ENCODE data around the gene FLVCR2.

Gene FLVCR2

GRCh38 chr14:75657331-75657730 is 78.9 kb downstream of the FLVCR2 start:
- POLR2A ChIA-PET: no interaction called here

GRCh38 chr14:75658957-75659356 is 80.5 kb downstream of the FLVCR2 start:
- ChIA-PET CTCF (interaction anchor here (1.6 to 1.9 kb wide), 3 partner anchors 36 to 170 kb away, joined by 3 to 11 read pairs (median 4); partner anchors contain the start of gene FLVCR2), POLR2A (no interaction called here)
- WGBS (ENCODE audit: insufficient coverage): no CpG with 5 or more reads among the region's 2 CpGs
- H3K4me1 ChIP-seq (ENCODE audit: control extremely low read depth in 1 of 4, control insufficient read depth in 4 of 4, insufficient read depth in 4 of 4, low read length in 3 of 4): peaks cover 10 to 20% (median 15%) of the 10 kb centered on the region in 4 experiments
- H3K27me3 ChIP-seq (replicated peaks in 2 of 5; ENCODE audit: control insufficient read depth in 4 of 5, insufficient read depth in 5 of 5, low read length in 4 of 5): no peaks in the 10 kb centered on the region
- no peak overlapping the region for H3K27ac ChIP-seq (ENCODE audit: insufficient read depth in 1 of 2, low read depth in 1 of 2, low read length in 2 of 2, poor library complexity in 1 of 2, severe bottlenecking in 2 of 2)
- no peak for DNase-seq
- peaks cover 6 to 36% (median 20%) of the 10 kb centered on the region in 4 experiments for H3K36me3 ChIP-seq (ENCODE audit: control insufficient read depth in 4 of 4, insufficient read depth in 4 of 4, low read length in 3 of 4)
- no peaks in the 10 kb centered on the region for H3K9me3 ChIP-seq (ENCODE audit: control extremely low read depth in 1 of 5, control insufficient read depth in 4 of 5, insufficient read depth in 2 of 5, low read depth in 1 of 5, low read length in 4 of 5)
- H3K4me3 ChIP-seq (ENCODE audit: control insufficient read depth in 1 of 7, extremely low read depth in 1 of 7, insufficient read depth in 4 of 7, low read depth in 2 of 7, low read length in 6 of 7): no peak overlapping the region

More at GRCh38 chr14:75657331-75657730, 78.9 kb downstream of the FLVCR2 start:
- DNase-seq: no peak
- Histone ChIP-seq H3K36me3 (ENCODE audit: control insufficient read depth in 4 of 4, insufficient read depth in 4 of 4, low read length in 3 of 4) (peaks cover 6 to 42% (median 26%) of the 10 kb centered on the region in 4 experiments), H3K4me3 (ENCODE audit: control insufficient read depth in 1 of 7, extremely low read depth in 1 of 7, insufficient read depth in 4 of 7, low read depth in 2 of 7, low read length in 6 of 7) (no peak overlapping the region), H3K27ac (ENCODE audit: insufficient read depth in 1 of 2, low read depth in 1 of 2, low read length in 2 of 2, poor library complexity in 1 of 2, severe bottlenecking in 2 of 2) (no peak overlapping the region), H3K27me3 (replicated peaks in 2 of 5; ENCODE audit: control insufficient read depth in 4 of 5, insufficient read depth in 5 of 5, low read length in 4 of 5) (no peaks in the 10 kb centered on the region), H3K4me1 (ENCODE audit: control extremely low read depth in 1 of 4, control insufficient read depth in 4 of 4, insufficient read depth in 4 of 4, low read length in 3 of 4) (peaks cover 10 to 20% (median 14%) of the 10 kb centered on the region in 4 experiments), H3K9me3 (ENCODE audit: control extremely low read depth in 1 of 5, control insufficient read depth in 4 of 5, insufficient read depth in 2 of 5, low read depth in 1 of 5, low read length in 4 of 5) (no peaks in the 10 kb centered on the region)
- CTCF ChIA-PET: interaction anchor here (1.0 to 9.5 kb wide), 8 partner anchors 8 to 168 kb away, joined by 3 to 221 read pairs (median 3); partner anchors contain the start of genes BATF and FLVCR2
- WGBS (ENCODE audit: insufficient coverage): 88% methylated on average over 2 of the region's 4 CpGs

DNA sequence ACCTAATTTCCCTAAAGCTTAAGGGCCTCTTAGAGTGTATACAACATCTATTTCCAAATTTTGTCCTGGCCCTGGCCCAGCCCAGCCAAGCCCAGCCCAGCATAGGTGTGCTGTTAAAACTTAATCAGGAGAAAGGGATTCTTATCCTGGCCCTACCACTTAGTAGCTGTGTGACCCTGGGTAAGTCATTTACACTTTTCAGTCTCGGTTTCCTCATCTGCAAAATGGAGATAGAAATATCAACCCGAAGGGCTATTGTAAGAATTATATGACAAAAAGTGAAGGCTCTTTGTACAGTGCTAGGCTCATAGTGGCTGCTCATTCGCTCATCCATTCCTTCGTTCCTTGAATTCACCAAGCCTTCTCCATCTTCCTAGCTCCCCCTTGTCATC is 81.8 kb downstream of the FLVCR2 start:
- POLR2A ChIA-PET: no interaction called here
- Histone ChIP-seq H3K4me3 (ENCODE audit: control insufficient read depth in 1 of 7, extremely low read depth in 1 of 7, insufficient read depth in 4 of 7, low read depth in 2 of 7, low read length in 6 of 7) (peak overlapping the region; percentile 94 to 100 (median 98)), H3K36me3 (ENCODE audit: control insufficient read depth in 4 of 4, insufficient read depth in 4 of 4, low read length in 3 of 4) (peaks cover 2 to 36% (median 16%) of the 10 kb centered on the region in 4 experiments), H3K4me1 (ENCODE audit: control extremely low read depth in 1 of 4, control insufficient read depth in 4 of 4, insufficient read depth in 4 of 4, low read length in 3 of 4) (peaks cover 10 to 20% (median 15%) of the 10 kb centered on the region in 4 experiments), H3K27ac (ENCODE audit: insufficient read depth in 1 of 2, low read depth in 1 of 2, low read length in 2 of 2, poor library complexity in 1 of 2, severe bottlenecking in 2 of 2) (peak overlapping the region; percentile 88 to 95), H3K27me3 (replicated peaks in 2 of 5; ENCODE audit: control insufficient read depth in 4 of 5, insufficient read depth in 5 of 5, low read length in 4 of 5) (no peaks in the 10 kb centered on the region), H3K9me3 (ENCODE audit: control extremely low read depth in 1 of 5, control insufficient read depth in 4 of 5, insufficient read depth in 2 of 5, low read depth in 1 of 5, low read length in 4 of 5) (no peaks in the 10 kb centered on the region)
- CTCF ChIA-PET: interaction anchor here (1.1 to 3.1 kb wide), 4 partner anchors 81 to 99 kb away, joined by 4 to 16 read pairs (median 4); partner anchors contain the start of gene FLVCR2
- no peak for DNase-seq
- 0% methylated on average over 2 of the region's 4 CpGs for WGBS (ENCODE audit: insufficient coverage)

DNA sequence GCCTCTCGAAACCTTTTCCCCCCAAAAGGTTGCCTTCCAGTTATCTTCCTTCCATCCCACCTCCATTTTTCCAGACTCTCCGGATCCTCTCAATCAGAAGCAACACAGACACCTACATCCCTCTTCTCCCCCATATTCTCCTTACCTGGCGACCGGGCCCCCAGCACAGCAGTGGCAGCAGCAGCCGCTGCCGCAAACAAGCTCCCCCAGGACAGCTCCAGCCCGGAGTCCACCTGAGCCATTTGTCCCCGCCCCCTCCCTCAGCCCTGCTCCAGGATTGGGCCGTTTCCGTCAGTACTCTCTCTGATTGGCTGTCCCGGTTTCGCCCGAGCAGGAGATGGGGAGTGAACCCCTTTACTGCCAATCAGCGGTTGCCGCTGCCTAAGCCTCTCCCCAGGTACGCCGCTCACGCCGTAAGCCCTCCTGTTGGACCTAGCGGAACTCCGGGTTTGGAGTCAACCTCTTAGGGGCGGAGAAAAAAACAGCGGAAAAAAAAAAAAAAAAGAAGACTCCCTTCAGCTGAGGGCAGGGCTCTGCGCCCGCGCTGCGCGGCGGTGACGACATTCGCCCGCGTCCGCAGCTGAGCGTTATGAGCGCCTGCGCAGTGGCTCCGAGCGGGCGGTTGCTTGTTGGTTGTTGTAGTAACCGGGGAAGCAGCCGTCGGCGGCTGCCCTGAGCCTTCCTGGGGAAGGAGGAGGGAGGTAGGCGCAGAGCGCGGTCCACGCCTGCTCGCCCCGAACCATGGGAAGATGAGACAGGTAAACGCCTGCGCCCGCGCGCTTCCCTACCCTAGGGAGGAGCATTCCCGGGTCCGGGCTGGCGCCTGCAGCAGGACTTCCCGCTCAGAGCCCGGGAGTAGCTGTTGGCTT is 82.4 kb downstream of the FLVCR2 start, which contains the start of the genes ERG28 and TTLL5:
Gene ERG28 (minus strand): TSS at position 247 of the 869 bp plus-strand sequence. CDS start 3,374 bp downstream, outside the sequence.
Gene TTLL5 (plus strand): TSS at position 617 of the 869 bp plus-strand sequence. CDS start 1,904 bp downstream, outside the sequence.
- DNase-seq: peak; percentile 98 to 99 (median 99)
- CTCF ChIA-PET: interaction anchor here (1.1 to 3.1 kb wide), 4 partner anchors 82 to 99 kb away, joined by 4 to 16 read pairs (median 4); partner anchors contain the start of gene FLVCR2
- Histone ChIP-seq H3K27me3 (replicated peaks in 2 of 5; ENCODE audit: control insufficient read depth in 4 of 5, insufficient read depth in 5 of 5, low read length in 4 of 5) (no peaks in the 10 kb centered on the region), H3K27ac (ENCODE audit: insufficient read depth in 1 of 2, low read depth in 1 of 2, low read length in 2 of 2, poor library complexity in 1 of 2, severe bottlenecking in 2 of 2) (peak within 1 kb of the TSS; percentile 88 to 95), H3K36me3 (ENCODE audit: control insufficient read depth in 4 of 4, insufficient read depth in 4 of 4, low read length in 3 of 4) (peaks cover 0 to 31% (median 14%) of the 10 kb centered on the region in 4 experiments), H3K4me1 (ENCODE audit: control extremely low read depth in 1 of 4, control insufficient read depth in 4 of 4, insufficient read depth in 4 of 4, low read length in 3 of 4) (peaks cover 10 to 20% (median 15%) of the 10 kb centered on the region in 4 experiments), H3K9me3 (ENCODE audit: control extremely low read depth in 1 of 5, control insufficient read depth in 4 of 5, insufficient read depth in 2 of 5, low read depth in 1 of 5, low read length in 4 of 5) (no peaks in the 10 kb centered on the region), H3K4me3 (ENCODE audit: control insufficient read depth in 1 of 7, extremely low read depth in 1 of 7, insufficient read depth in 4 of 7, low read depth in 2 of 7, low read length in 6 of 7) (peak within 1 kb of the TSS; percentile 94 to 100 (median 98))
- 0% methylated on average over 54 of the region's 60 CpGs for WGBS (ENCODE audit: insufficient coverage)
- POLR2A ChIA-PET: no interaction called here

DNA sequence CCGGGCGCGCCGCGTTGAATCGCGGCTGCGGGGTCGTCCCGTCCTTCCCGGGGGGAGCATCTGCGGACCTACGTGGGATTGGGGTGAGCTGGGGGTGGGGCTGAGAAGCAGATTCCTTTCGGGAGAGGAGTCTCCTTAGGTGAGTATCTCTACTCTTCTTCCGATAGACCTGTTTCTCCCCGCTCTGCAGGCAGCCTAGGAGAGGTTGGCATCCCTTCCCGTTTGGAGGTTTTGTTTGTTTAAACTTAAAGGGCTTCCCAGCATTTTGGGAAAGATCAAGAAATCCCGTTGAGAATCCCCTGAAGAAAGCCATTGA is 83.0 kb downstream of the FLVCR2 start:
- peaks cover 10 to 20% (median 15%) of the 10 kb centered on the region in 4 experiments for H3K4me1 ChIP-seq (ENCODE audit: control extremely low read depth in 1 of 4, control insufficient read depth in 4 of 4, insufficient read depth in 4 of 4, low read length in 3 of 4)
- POLR2A ChIA-PET: no interaction called here
- DNase-seq: no peak
- peak overlapping the region; percentile 94 to 100 (median 98) for H3K4me3 ChIP-seq (ENCODE audit: control insufficient read depth in 1 of 7, extremely low read depth in 1 of 7, insufficient read depth in 4 of 7, low read depth in 2 of 7, low read length in 6 of 7)
- H3K36me3 ChIP-seq (ENCODE audit: control insufficient read depth in 4 of 4, insufficient read depth in 4 of 4, low read length in 3 of 4): peaks cover 0 to 25% (median 11%) of the 10 kb centered on the region in 4 experiments
- no peaks in the 10 kb centered on the region for H3K27me3 ChIP-seq (replicated peaks in 2 of 5; ENCODE audit: control insufficient read depth in 4 of 5, insufficient read depth in 5 of 5, low read length in 4 of 5)
- WGBS (ENCODE audit: insufficient coverage): 0% methylated on average over 18 of the region's 18 CpGs
- CTCF ChIA-PET: interaction anchor here (1.7 to 3.1 kb wide), 2 partner anchors 84 to 100 kb away, joined by 4 to 16 read pairs; no protein-coding TSS in a partner anchor
- no peaks in the 10 kb centered on the region for H3K9me3 ChIP-seq (ENCODE audit: control extremely low read depth in 1 of 5, control insufficient read depth in 4 of 5, insufficient read depth in 2 of 5, low read depth in 1 of 5, low read length in 4 of 5)
- peak overlapping the region; percentile 88 to 95 for H3K27ac ChIP-seq (ENCODE audit: insufficient read depth in 1 of 2, low read depth in 1 of 2, low read length in 2 of 2, poor library complexity in 1 of 2, severe bottlenecking in 2 of 2)

DNA sequence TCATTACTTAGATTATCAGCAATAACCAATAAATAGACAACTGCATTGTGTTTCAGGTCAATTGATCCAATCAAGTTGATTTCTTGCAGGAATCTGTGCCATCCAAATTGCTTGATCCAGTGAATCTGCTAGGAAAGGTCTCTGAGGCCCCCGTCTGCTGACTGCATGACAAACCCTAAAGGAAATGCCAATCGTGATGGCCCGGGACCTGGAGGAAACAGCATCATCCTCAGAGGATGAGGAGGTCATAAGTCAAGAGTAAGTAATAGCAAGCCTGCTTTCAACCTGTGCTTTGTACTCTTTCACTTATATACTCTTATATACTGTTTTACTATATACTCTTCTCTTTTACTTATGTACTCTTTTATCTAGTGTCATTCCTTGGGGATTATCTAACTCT is 84.5 kb downstream of the FLVCR2 start:
- POLR2A ChIA-PET: no interaction called here
- WGBS (ENCODE audit: insufficient coverage): 76% methylated on average over 3 of the region's 3 CpGs
- no peak for DNase-seq
- Histone ChIP-seq H3K4me3 (ENCODE audit: control insufficient read depth in 1 of 7, extremely low read depth in 1 of 7, insufficient read depth in 4 of 7, low read depth in 2 of 7, low read length in 6 of 7) (no peak overlapping the region), H3K36me3 (ENCODE audit: control insufficient read depth in 4 of 4, insufficient read depth in 4 of 4, low read length in 3 of 4) (peaks cover 2 to 19% (median 8%) of the 10 kb centered on the region in 4 experiments), H3K9me3 (ENCODE audit: control extremely low read depth in 1 of 5, control insufficient read depth in 4 of 5, insufficient read depth in 2 of 5, low read depth in 1 of 5, low read length in 4 of 5) (no peaks in the 10 kb centered on the region), H3K27me3 (replicated peaks in 2 of 5; ENCODE audit: control insufficient read depth in 4 of 5, insufficient read depth in 5 of 5, low read length in 4 of 5) (no peaks in the 10 kb centered on the region), H3K27ac (ENCODE audit: insufficient read depth in 1 of 2, low read depth in 1 of 2, low read length in 2 of 2, poor library complexity in 1 of 2, severe bottlenecking in 2 of 2) (no peak overlapping the region), H3K4me1 (ENCODE audit: control extremely low read depth in 1 of 4, control insufficient read depth in 4 of 4, insufficient read depth in 4 of 4, low read length in 3 of 4) (peaks cover 10 to 20% (median 15%) of the 10 kb centered on the region in 4 experiments)
- CTCF ChIA-PET: interaction anchor here (1.9 kb wide), 1 partner anchor 86 kb away, joined by 7 read pairs; no protein-coding TSS in a partner anchor
